Epithelial cell of esophagus (primary cell): ENCODE data around the gene SPOCK1.

Experiments used
- DNase-seq: peaks from one replicate; pipeline ENCODE4 v3.0.0; 2010; ENCODE audit warnings: low read depth
- H3K4me3 ChIP-seq: 2 replicates; pipeline ENCODE4 v1.5.1; 2011; ENCODE audit warnings: mild to moderate bottlenecking, low read length, control low read depth
- TF ChIP-seq, protein P1 (sequence below): IDR thresholded peaks from 2 replicates; pipeline ENCODE4 v1.5.1; 2011; ENCODE audit warnings: low read depth, mild to moderate bottlenecking, low read length, control low read depth, inconsistent platforms; ENCODE audit not compliant: insufficient read depth; ENCODE audit errors: missing control alignments

The SPOCK1 gene

DNA sequence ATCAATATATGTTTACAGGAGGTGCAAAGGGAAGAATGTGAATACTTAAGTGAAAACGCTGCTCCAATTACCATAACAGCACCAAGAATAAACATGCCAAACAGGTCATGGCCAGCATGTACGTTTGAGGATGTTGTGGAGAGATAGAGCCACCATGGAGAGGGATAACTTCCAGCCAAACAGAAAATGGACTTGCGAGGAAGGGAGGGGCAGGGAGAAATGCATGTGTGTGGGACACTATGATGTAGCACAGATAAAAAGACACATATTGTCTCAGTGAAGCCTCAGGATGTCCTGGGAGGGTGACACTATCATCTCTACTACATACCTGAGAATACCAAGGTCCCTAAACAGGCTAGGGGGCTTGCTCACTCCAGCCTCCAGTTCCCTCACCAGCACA, 488.9 kb downstream of the SPOCK1 start:
- DNase-seq, result no peak
- TF ChIP-seq, protein P1, sequence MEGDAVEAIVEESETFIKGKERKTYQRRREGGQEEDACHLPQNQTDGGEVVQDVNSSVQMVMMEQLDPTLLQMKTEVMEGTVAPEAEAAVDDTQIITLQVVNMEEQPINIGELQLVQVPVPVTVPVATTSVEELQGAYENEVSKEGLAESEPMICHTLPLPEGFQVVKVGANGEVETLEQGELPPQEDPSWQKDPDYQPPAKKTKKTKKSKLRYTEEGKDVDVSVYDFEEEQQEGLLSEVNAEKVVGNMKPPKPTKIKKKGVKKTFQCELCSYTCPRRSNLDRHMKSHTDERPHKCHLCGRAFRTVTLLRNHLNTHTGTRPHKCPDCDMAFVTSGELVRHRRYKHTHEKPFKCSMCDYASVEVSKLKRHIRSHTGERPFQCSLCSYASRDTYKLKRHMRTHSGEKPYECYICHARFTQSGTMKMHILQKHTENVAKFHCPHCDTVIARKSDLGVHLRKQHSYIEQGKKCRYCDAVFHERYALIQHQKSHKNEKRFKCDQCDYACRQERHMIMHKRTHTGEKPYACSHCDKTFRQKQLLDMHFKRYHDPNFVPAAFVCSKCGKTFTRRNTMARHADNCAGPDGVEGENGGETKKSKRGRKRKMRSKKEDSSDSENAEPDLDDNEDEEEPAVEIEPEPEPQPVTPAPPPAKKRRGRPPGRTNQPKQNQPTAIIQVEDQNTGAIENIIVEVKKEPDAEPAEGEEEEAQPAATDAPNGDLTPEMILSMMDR, result no peak
- H3K4me3 ChIP-seq, result no peak overlapping the region

DNA sequence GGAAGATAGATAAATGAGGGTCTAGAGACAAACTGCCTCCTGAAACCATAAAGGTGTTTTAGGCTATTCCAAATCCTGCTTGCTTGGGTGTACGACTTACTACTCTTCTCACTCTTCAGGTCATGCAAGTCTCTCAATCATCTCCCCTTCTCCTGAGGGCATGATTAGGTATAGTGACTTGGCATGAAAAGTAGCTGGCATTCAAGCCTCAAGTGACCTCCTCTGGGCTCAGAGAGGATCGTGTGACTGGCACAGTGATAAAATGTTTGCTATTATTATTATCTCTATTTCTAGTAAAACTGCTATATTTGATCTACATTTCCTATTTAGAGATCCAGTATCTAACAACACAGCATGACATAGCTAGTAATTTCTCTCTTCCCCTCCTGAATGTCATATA, 494.8 kb downstream of the SPOCK1 start:
- DNase-seq, result peak; percentile 9
- no peak overlapping the region for H3K4me3 ChIP-seq
- TF ChIP-seq, protein P1, result no peak

DNA sequence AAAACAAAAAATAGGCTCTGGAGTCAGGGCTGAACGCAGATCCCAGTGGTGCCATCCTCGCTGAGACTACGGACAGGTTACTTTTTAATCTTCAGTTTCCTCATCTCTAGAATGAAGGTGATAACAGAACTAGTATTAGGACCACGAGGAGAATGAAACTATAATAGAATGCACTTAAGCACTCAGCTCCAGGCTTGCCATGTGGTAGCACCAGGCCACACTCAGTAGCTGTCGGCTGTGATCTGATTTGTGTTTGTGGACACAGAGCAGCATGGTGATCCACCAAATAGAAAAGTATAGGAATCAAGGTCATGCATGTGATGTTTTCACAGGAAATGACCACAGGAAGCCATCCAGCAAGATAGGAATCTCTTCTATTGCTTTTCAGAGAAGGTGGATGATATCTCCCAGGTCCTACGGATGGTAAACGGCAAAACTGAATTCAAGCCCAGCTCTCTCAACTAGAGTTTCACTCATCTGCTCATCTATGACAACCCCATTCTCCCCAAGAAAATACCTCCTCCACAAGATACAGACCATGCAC, 498.0 kb downstream of the SPOCK1 start:
- no peak for DNase-seq
- TF ChIP-seq, protein P1, result no peak
- H3K4me3 ChIP-seq, result no peak overlapping the region

DNA sequence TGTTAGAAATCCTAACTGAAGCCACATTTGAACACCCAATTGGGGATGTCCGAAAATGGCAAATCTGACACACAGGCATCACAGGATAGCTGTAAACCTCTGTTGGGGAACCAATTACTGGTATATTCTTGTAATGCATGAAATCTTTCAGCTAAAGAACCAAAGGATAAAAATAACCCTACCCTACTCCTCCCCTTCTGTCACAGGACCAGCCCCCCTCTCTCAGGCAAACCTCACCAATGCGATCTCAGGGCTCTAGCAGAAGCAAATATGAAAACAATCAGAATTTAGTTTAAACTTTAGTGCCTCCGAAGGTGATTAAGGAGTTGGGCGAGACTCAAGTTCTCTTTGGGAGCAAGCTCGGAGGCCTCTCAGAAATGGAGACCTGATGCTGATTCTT, 499.3 kb downstream of the SPOCK1 start:
- TF ChIP-seq, protein P1, result no peak
- no peak for DNase-seq
- no peak overlapping the region for H3K4me3 ChIP-seq

DNA sequence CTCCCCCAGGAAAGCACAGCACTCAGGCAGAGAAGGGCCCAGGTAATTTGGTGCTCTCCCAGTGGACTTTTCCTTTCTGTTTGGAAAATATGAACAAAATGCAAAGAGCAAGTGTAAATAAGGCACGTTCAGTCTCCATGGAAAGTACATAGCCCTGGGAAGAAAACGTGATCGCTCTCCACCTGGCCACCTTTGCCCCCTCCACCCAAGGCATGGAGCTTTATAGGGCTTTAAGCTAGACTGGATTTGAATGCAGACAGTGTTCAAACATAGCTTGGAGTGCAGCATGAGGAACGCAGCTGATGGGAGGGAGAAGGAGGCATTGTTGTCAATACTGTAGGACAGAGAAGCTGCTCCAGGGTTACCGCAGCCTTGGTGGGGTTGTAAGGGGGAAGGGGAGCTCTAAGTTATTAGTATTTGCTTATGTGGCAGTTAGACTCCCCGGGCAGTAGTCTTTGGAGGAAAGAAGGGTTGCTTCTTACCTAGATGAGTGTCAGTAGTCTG, 500.2 kb downstream of the SPOCK1 start:
- no peak for DNase-seq
- H3K4me3 ChIP-seq, result no peak overlapping the region
- TF ChIP-seq, protein P1, result no peak

DNA sequence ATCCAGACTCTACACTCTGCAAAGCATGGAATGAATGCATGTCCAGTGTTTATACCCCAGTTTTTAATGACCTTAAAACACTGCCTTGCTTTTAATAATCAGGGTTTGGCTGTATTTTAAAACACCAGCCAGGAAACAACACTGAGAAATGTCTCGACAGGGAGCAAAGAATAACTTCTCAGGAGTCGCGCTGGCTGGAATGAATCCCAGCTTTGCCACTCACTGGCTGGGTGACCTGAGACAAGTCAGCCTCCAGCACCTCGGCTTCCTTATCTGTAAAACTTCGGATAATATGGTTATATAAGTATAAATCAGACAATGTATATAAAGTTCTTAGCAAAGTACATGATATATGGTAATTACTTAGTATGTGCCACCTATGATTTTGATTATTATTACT, 505.0 kb downstream of the SPOCK1 start:
- TF ChIP-seq, protein P1, result no peak
- no peak for DNase-seq

DNA sequence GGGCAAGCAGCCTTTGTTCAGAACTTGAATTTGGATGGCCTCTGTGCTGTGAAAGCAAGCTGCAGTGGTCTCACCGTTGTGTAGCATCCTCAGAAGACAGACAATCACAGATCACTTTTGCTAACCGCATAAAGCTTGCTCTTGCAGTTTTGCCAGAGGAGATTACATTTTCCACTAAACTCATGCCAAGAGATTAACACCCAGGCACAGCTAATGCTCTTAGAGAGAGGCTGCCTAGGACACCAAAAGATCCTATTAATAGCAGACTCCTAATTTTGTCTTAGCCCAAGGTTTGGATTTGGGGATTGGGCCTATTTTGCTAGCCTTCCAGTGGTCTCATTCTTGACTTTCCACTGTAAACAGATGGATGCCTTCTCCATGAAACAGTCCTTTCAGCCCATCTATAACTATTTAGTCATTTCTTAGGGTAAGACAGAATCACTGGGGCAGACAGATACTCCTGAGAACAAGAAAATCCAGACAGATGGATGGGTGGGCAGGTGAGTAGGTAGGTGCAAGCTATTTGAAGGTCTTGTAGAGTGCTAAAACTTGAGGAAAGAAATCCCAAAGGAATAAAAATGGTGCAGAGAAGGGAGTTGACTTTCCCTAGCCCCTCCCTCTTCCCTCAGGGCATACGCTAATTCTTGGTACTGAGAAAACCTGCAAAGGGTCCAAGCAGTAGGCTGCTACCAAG, 506.2 kb downstream of the SPOCK1 start:
- TF ChIP-seq, protein P1, result no peak
- no peak for DNase-seq

More for the DNA sequence above, 505.0 kb downstream of the SPOCK1 start:
- no peak overlapping the region for H3K4me3 ChIP-seq

More for the DNA sequence above, 506.2 kb downstream of the SPOCK1 start:
- H3K4me3 ChIP-seq, result no peak overlapping the region
